Left ventricle myocardium inferior (tissue), 1 donor: ENCODE data around the gene NUDT7. TPM values are rescaled to one million over a fixed set of nuclear protein-coding genes. Genes with fewer than 3 reads are reported as not detected.

Experiments used
- DNase-seq: peaks from one replicate; pipeline ENCODE4 v3.0.0-alpha.2; 2020
- H3K27ac ChIP-seq: fragments of 200-600 bp; replicated peaks from 2 replicates; pipeline ENCODE4 v1.8.0; 2021
- H3K27me3 ChIP-seq: fragments of 200-600 bp; 2 replicates; pipeline ENCODE4 v1.8.0; 2021; ENCODE audit warnings: low read depth
- H3K36me3 ChIP-seq: fragments of 200-600 bp; 2 replicates; pipeline ENCODE4 v1.8.0; 2021
- H3K4me1 ChIP-seq: fragments of 200-600 bp; 2 replicates; pipeline ENCODE4 v1.8.0; 2021
- H3K4me3 ChIP-seq: fragments of 200-600 bp; 2 replicates; pipeline ENCODE4 v1.8.0; 2021; ENCODE audit warnings: mild to moderate bottlenecking, moderate library complexity
- H3K9me3 ChIP-seq: fragments of 200-600 bp; replicated peaks from 2 replicates; pipeline ENCODE4 v1.8.0; 2021
- CTCF ChIP-seq: fragments of 200-600 bp; IDR thresholded peaks from 2 replicates; pipeline ENCODE4 v1.8.0; 2021; ENCODE audit warnings: antibody characterized with exemption, mild to moderate bottlenecking, borderline replicate concordance
- intact Hi-C: fragments of 100-400 bp; cut with micrococcal nuclease; formaldehyde crosslinking; loops from one replicate; pipeline ENCODE4 v1.11.0; 2022
- total RNA-seq: library from RNA; stranded (reverse); fragmentation: NEBNext Ultra II Directional; extraction: Animal tissue kit (Norgen Biotek cat#: 25700); gene quantifications from one replicate; pipeline ENCODE4 v1.2.1, GENCODE V29; 2021
- donor health status: DM: no; HTN: yes; CAD: no; lungs with severe emphysema.

Gene NUDT7
- total RNA-seq, 1 donor from 2014 or later, result 54.2 TPM

- no peak overlapping the region for H3K4me3 ChIP-seq
- no peak for DNase-seq
- no peak for TF ChIP-seq CTCF
- no peak overlapping the region for H3K27ac ChIP-seq
- no peaks in the 10 kb centered on the region for H3K4me1 ChIP-seq
- H3K9me3 ChIP-seq, result no peaks in the 10 kb centered on the region
- intact Hi-C loops, result no loop called here
- H3K36me3 ChIP-seq, result peaks cover 19% of the 10 kb centered on the region
- H3K27me3 ChIP-seq, result no peaks in the 10 kb centered on the region
These were observed 16.6 kb downstream of the NUDT7 start for GRCh38 chr16:77738706-77739558.

GRCh38 chr16:77739559-77739892 is 17.2 kb downstream of the NUDT7 start:
- TF ChIP-seq CTCF, result no peak
- H3K36me3 ChIP-seq, result peaks cover 15% of the 10 kb centered on the region
- DNase-seq, result no peak
- intact Hi-C loops, result no loop called here
- no peaks in the 10 kb centered on the region for H3K4me1 ChIP-seq
- no peak overlapping the region for H3K27ac ChIP-seq
- H3K9me3 ChIP-seq, result no peaks in the 10 kb centered on the region
- no peak overlapping the region for H3K4me3 ChIP-seq
- no peaks in the 10 kb centered on the region for H3K27me3 ChIP-seq

- no peak overlapping the region for H3K4me3 ChIP-seq
- no peak for DNase-seq
- H3K4me1 ChIP-seq, result no peaks in the 10 kb centered on the region
- no peaks in the 10 kb centered on the region for H3K27me3 ChIP-seq
- no peaks in the 10 kb centered on the region for H3K36me3 ChIP-seq
- no peaks in the 10 kb centered on the region for H3K9me3 ChIP-seq
- intact Hi-C loops, result no loop called here
- no peak for TF ChIP-seq CTCF
- no peak overlapping the region for H3K27ac ChIP-seq
These were observed 21.8 kb downstream of the NUDT7 start for GRCh38 chr16:77744141-77744540.

- no peak for DNase-seq
- Histone ChIP-seq H3K27me3 (no peaks in the 10 kb centered on the region), H3K9me3 (no peaks in the 10 kb centered on the region), H3K4me3 (no peak overlapping the region), H3K4me1 (no peaks in the 10 kb centered on the region), H3K36me3 (no peaks in the 10 kb centered on the region), H3K27ac (no peak overlapping the region)
- intact Hi-C loops, result no loop called here
- no peak for TF ChIP-seq CTCF
These were observed 23.7 kb downstream of the NUDT7 start for GRCh38 chr16:77745972-77746371.

- Histone ChIP-seq H3K36me3 (no peaks in the 10 kb centered on the region), H3K4me3 (no peak overlapping the region), H3K27ac (no peak overlapping the region), H3K9me3 (no peaks in the 10 kb centered on the region), H3K27me3 (no peaks in the 10 kb centered on the region), H3K4me1 (no peaks in the 10 kb centered on the region)
- no peak for TF ChIP-seq CTCF
- intact Hi-C loops, result no loop called here
- DNase-seq, result no peak
These were observed 26.2 kb downstream of the NUDT7 start for GRCh38 chr16:77748421-77749005.
